PC-9 (cell line): ENCODE measurements around the gene SOSTDC1. TPM values are rescaled to one million over a fixed set of nuclear protein-coding genes. Genes with fewer than 3 reads are reported as not detected.

Source experiments
- BruUV-seq: library from RNA; stranded (reverse); fragments of 400-500 nt; replicated peaks from 2 replicates; lab custom pipeline; 2021; lab: Mats Ljungman, UMichigan
- CTCF ChIA-PET: fragments of 300-600 bp; sonication (Branson Sonifier 250); formaldehyde crosslinking; loops from one replicate; lab custom pipeline; 2022; ENCODE audit warnings: antibody characterized with exemption; lab: Charles Lee
- POLR2A ChIA-PET: fragments of 300-600 bp; sonication (Branson Sonifier 250); formaldehyde crosslinking; loops from one replicate; lab custom pipeline; 2022; ENCODE audit warnings: antibody characterized with exemption; ENCODE audit not compliant: unreplicated experiment; lab: Charles Lee
- DNase-seq, 2 experiments: peaks; one replicate each; pipeline versions ENCODE4 v3.0.0 to v3.0.0-alpha.2; 2015 to 2022; ENCODE audit warnings: mixed read lengths in 1 of 2
- H2AFZ ChIP-seq: fragments of 200-600 bp; sonication (generic); 2 replicates; pipeline ENCODE4 v1.8.1; 2017; ENCODE audit warnings: antibody characterized with exemption
- H3F3A ChIP-seq: fragments of 200-600 bp; sonication (generic); 2 replicates; pipeline ENCODE4 v1.8.1; 2017; ENCODE audit warnings: antibody characterized with exemption, mild to moderate bottlenecking, low read depth; ENCODE audit not compliant: insufficient read depth
- H3K27ac ChIP-seq: fragments of 200-600 bp; sonication (generic); 2 replicates; pipeline ENCODE4 v1.6.1; 2016; ENCODE audit warnings: mixed run types
- H3K27me3 ChIP-seq: fragments of 200-600 bp; sonication (generic); 2 replicates; pipeline ENCODE4 v1.6.1; 2016; ENCODE audit warnings: low read depth, mixed run types; ENCODE audit not compliant: insufficient read depth
- H3K36me3 ChIP-seq: fragments of 200-600 bp; sonication (generic); 2 replicates; pipeline ENCODE4 v1.6.1; 2016; ENCODE audit warnings: low read depth, mixed run types
- H3K4me1 ChIP-seq: fragments of 200-600 bp; sonication (generic); replicated peaks from 2 replicates; pipeline ENCODE4 v1.6.1; 2016; ENCODE audit warnings: mixed run types; ENCODE audit not compliant: insufficient read depth
- H3K4me2 ChIP-seq: fragments of 200-600 bp; sonication (generic); 2 replicates; pipeline ENCODE4 v1.6.1; 2017; ENCODE audit warnings: mixed run types
- H3K4me3 ChIP-seq: fragments of 200-600 bp; sonication (generic); 2 replicates; pipeline ENCODE4 v1.6.1; 2016; ENCODE audit warnings: mixed run types
- H3K79me2 ChIP-seq: fragments of 200-600 bp; sonication (generic); 2 replicates; pipeline ENCODE4 v1.6.1; 2017; ENCODE audit warnings: low read depth, mixed run types
- H3K9me2 ChIP-seq: fragments of 200-600 bp; sonication (generic); 2 replicates; pipeline ENCODE4 v1.8.1; 2017; ENCODE audit warnings: mild to moderate bottlenecking; ENCODE audit not compliant: insufficient read depth
- H3K9me3 ChIP-seq: fragments of 200-600 bp; sonication (generic); 2 replicates; pipeline ENCODE4 v1.8.1; 2016; ENCODE audit warnings: low read depth; ENCODE audit not compliant: insufficient read depth
- H4K20me1 ChIP-seq: fragments of 200-600 bp; sonication (generic); 2 replicates; pipeline ENCODE4 v1.8.1; 2017; ENCODE audit not compliant: insufficient read depth
- EZH2 ChIP-seq: fragments of 200-600 bp; sonication (generic); IDR thresholded peaks from 2 replicates; pipeline ENCODE4 v1.8.0; 2017; ENCODE audit warnings: antibody characterized with exemption, low read depth
- intact Hi-C: fragments of 100-400 bp; cut with micrococcal nuclease; formaldehyde crosslinking; loops from one replicate; pipeline ENCODE4 v1.10.0; 2022; ENCODE audit not compliant: unreplicated experiment
- total RNA-seq: library from RNA; stranded (reverse); gene quantifications from 2 replicates; pipeline ENCODE4 v1.2.3, GENCODE V29; 2021
- TF ChIP-seq, protein P1 (sequence below): fragments of 200-600 bp; sonication (generic); conservative IDR thresholded peaks from 2 replicates; pipeline ENCODE4 v1.6.1; 2017; ENCODE audit warnings: mixed run types, antibody characterized with exemption, mild to moderate bottlenecking, moderate library complexity

Gene SOSTDC1
- total RNA-seq, 1 experiment from 2014 or later: not detected

DNA sequence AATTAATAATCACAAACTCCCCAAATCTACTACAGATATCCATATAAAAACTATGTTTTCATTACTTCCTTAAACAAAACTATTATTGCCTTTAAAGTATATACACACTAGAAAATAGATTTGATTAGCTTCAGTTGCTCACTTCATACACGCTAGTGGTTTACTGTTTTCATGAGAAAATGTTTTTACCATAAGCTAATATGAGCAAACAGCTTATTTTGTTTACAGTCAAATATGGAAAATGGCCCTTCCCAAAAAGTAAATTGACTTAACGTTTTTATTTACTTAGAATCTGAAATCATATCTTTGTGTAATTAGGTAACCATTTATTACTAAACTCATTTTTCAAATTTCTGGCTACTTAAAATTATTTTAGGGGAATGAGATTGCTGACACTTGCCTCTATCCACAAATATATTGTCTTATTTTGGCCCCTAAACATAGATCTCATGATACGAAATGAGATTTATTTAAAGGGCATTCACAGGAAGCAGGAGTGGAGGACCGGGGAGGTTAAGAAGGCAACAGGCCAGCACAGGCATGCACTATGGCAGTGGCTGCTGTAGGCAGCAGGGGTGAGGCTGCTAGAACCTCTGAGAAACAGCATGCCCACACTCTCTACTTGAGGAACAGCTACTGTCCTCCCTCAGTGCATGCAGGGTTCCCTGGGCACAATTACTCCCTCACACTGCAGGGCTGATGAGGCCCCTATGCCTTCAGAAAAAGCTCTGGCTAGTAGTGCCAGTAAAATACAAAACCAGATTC is 29.6 kb upstream of the SOSTDC1 start:
- no peak overlapping the region for H3K4me2 ChIP-seq
- H3K27ac ChIP-seq: no peak overlapping the region
- H3K9me3 ChIP-seq: no peaks in the 10 kb centered on the region
- H3K9me2 ChIP-seq: no peaks in the 10 kb centered on the region
- no peak for TF ChIP-seq EZH2
- TF ChIP-seq, protein P1, sequence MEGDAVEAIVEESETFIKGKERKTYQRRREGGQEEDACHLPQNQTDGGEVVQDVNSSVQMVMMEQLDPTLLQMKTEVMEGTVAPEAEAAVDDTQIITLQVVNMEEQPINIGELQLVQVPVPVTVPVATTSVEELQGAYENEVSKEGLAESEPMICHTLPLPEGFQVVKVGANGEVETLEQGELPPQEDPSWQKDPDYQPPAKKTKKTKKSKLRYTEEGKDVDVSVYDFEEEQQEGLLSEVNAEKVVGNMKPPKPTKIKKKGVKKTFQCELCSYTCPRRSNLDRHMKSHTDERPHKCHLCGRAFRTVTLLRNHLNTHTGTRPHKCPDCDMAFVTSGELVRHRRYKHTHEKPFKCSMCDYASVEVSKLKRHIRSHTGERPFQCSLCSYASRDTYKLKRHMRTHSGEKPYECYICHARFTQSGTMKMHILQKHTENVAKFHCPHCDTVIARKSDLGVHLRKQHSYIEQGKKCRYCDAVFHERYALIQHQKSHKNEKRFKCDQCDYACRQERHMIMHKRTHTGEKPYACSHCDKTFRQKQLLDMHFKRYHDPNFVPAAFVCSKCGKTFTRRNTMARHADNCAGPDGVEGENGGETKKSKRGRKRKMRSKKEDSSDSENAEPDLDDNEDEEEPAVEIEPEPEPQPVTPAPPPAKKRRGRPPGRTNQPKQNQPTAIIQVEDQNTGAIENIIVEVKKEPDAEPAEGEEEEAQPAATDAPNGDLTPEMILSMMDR: no peak
- H3K79me2 ChIP-seq: no peaks in the 10 kb centered on the region
- no peak for DNase-seq
- no peaks in the 10 kb centered on the region for H3K27me3 ChIP-seq
- no peaks in the 10 kb centered on the region for H3F3A ChIP-seq
- ChIA-PET POLR2A (no interaction called here), CTCF (no interaction called here)
- no TSS peak for BruUV-seq
- no peaks in the 10 kb centered on the region for H3K36me3 ChIP-seq
- 0 out of 2 replicates have a peak overlapping the region, but pooled peaks have one; percentile 3 for H2AFZ ChIP-seq
- H3K4me3 ChIP-seq: no peak overlapping the region
- no peaks in the 10 kb centered on the region for H3K4me1 ChIP-seq
- intact Hi-C loops: loop anchor here (5.0 kb wide), 1 partner anchor 68 kb away; no protein-coding TSS in a partner anchor
- H4K20me1 ChIP-seq: no peaks in the 10 kb centered on the region

DNA sequence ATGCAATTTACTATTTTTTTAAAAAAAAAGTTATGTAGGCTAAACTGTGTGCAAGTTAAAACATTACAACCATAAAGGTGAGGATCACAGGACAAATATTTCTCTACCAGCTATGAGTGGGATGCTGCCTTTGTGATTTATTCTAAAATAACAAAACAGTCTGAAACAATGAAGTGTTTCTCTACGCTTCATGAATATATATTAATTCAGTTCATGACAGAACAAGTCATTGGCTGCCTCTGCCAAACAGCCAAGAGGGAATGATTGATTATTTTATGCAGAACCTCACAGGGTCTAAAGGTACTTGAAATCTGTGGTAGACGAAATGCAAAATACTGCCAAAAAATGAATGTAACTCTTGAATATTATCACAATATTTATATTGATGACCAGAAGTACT is 29.0 kb upstream of the SOSTDC1 start:
- H3K79me2 ChIP-seq: no peaks in the 10 kb centered on the region
- ChIA-PET POLR2A (interaction anchor here (0.7 kb wide), 2 partner anchors 11 to 205 kb away, joined by 6 to 9 read pairs; no protein-coding TSS in a partner anchor), CTCF (no interaction called here)
- H3K4me3 ChIP-seq: no peak overlapping the region
- no peaks in the 10 kb centered on the region for H3K27me3 ChIP-seq
- no peaks in the 10 kb centered on the region for H3F3A ChIP-seq
- DNase-seq: no peak
- BruUV-seq: no TSS peak
- H3K9me2 ChIP-seq: no peaks in the 10 kb centered on the region
- TF ChIP-seq EZH2: no peak
- TF ChIP-seq, protein P1: no peak
- intact Hi-C loops: loop anchor here (5.0 kb wide), 1 partner anchor 67 kb away; no protein-coding TSS in a partner anchor
- no peak overlapping the region for H2AFZ ChIP-seq
- H3K36me3 ChIP-seq: no peaks in the 10 kb centered on the region
- H3K4me2 ChIP-seq: no peak overlapping the region
- H3K27ac ChIP-seq: no peak overlapping the region
- H3K9me3 ChIP-seq: no peaks in the 10 kb centered on the region
- no peaks in the 10 kb centered on the region for H3K4me1 ChIP-seq
- no peaks in the 10 kb centered on the region for H4K20me1 ChIP-seq

DNA sequence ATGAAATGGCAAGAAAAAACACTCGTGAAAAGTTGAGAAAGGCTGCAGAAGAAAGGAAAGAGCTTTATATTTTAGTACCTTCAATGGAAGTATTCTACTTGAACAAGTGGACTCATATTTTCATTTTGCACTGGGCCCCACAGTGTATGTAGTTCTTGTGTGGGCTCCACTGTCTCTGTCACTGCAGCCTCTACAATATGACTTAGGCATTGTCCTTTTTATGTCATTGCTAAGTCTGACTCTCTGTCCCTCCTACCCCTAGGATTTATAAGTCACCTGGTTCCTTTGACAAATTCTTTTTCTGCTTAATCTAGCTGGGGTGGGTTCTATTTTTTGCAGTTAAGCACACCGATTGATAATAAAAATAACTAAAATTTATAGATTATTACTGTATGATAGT is 27.7 kb upstream of the SOSTDC1 start:
- no peaks in the 10 kb centered on the region for H3K9me2 ChIP-seq
- TF ChIP-seq, protein P1: no peak
- TF ChIP-seq EZH2: no peak
- no peaks in the 10 kb centered on the region for H4K20me1 ChIP-seq
- no peaks in the 10 kb centered on the region for H3K36me3 ChIP-seq
- ChIA-PET POLR2A (no interaction called here), CTCF (no interaction called here)
- no peaks in the 10 kb centered on the region for H3F3A ChIP-seq
- no peak overlapping the region for H3K4me3 ChIP-seq
- no peaks in the 10 kb centered on the region for H3K4me1 ChIP-seq
- no peak overlapping the region for H3K27ac ChIP-seq
- no peaks in the 10 kb centered on the region for H3K9me3 ChIP-seq
- no TSS peak for BruUV-seq
- H2AFZ ChIP-seq: no peak overlapping the region
- H3K4me2 ChIP-seq: no peak overlapping the region
- intact Hi-C loops: loop anchor here (5.0 kb wide), 1 partner anchor 66 kb away; no protein-coding TSS in a partner anchor
- H3K79me2 ChIP-seq: no peaks in the 10 kb centered on the region
- DNase-seq: no peak
- H3K27me3 ChIP-seq: no peaks in the 10 kb centered on the region
